ENCODE results near the gene CCR6. TPM values are rescaled to one million over a fixed set of nuclear protein-coding genes. Genes with fewer than 3 reads are reported as not detected.
A peak's percentile ranks its signal among the peaks of the same experiment; 100 is the strongest.

CCR6 gene
- total RNA-seq, 1 experiment from 2014 or later: not detected

- TF ChIP-seq TCF7L2 (IDR thresholded peaks at IDR 0.05; ENCODE audit: low read depth, low read length): no peak
- TF ChIP-seq REST (IDR thresholded peaks at IDR 0.05; ENCODE audit: insufficient read depth in 1 of 2, low read depth in 2 of 2, low read length in 1 of 2): no peak
- no peak for TF ChIP-seq SIN3A (IDR thresholded peaks at IDR 0.05; ENCODE audit: borderline replicate concordance, insufficient read depth, low read depth, low read length)
- no peak for TF ChIP-seq POLR2AphosphoS5 (IDR thresholded peaks at IDR 0.05; ENCODE audit: low read depth, low read length)
- no peak for TF ChIP-seq CTCF (IDR thresholded peaks at IDR 0.05)
- Histone ChIP-seq H3K4me1 (ENCODE audit: control insufficient read depth, insufficient read depth, low read length) (no peaks in the 10 kb centered on the region), H3K4me3 (ENCODE audit: low read depth in 2 of 2, low read length in 2 of 2) (no peak overlapping the region), H3K27ac (ENCODE audit: low read length) (no peak overlapping the region), H3K9me3 (ENCODE audit: control insufficient read depth, insufficient read depth, low read depth, low read length) (no peaks in the 10 kb centered on the region), H3K36me3 (ENCODE audit: control insufficient read depth, insufficient read depth, low read length) (no peaks in the 10 kb centered on the region), H3K27me3 (ENCODE audit: control insufficient read depth, insufficient read depth, low read length) (peaks cover 21% of the 10 kb centered on the region)
- in situ Hi-C loops (cut with HindIII; ENCODE audit: low pct_unique_long_range_greater_than_20kb, low sequenced_read_pairs) (no loop called here), intact Hi-C loops (cut with micrococcal nuclease; ENCODE audit: unreplicated experiment) (no loop called here)
- BruUV-seq (replicated peaks): no TSS peak
- ATAC-seq: no peak
- no peak for DNase-seq (ENCODE audit: low read depth, low spot score)
- ChIA-PET POLR2A (no interaction called here), CTCF (no interaction called here)
Measured at GRCh38 chr6:167113047-167113754, 9.7 kb upstream of the CCR6 start.

GRCh38 chr6:167113935-167114910, 8.7 kb upstream of the CCR6 start:
- CTCF ChIA-PET: no interaction called here
- Histone ChIP-seq H3K4me3 (ENCODE audit: low read depth in 2 of 2, low read length in 2 of 2) (no peak overlapping the region), H3K9me3 (ENCODE audit: control insufficient read depth, insufficient read depth, low read depth, low read length) (no peaks in the 10 kb centered on the region), H3K27ac (ENCODE audit: low read length) (no peak overlapping the region), H3K27me3 (ENCODE audit: control insufficient read depth, insufficient read depth, low read length) (peaks cover 23% of the 10 kb centered on the region), H3K36me3 (ENCODE audit: control insufficient read depth, insufficient read depth, low read length) (no peaks in the 10 kb centered on the region), H3K4me1 (ENCODE audit: control insufficient read depth, insufficient read depth, low read length) (no peaks in the 10 kb centered on the region)
- POLR2A ChIA-PET: no interaction called here
- DNase-seq (ENCODE audit: low read depth, low spot score) (no peak), ATAC-seq (0 out of 2 replicates have a peak, but pooled peaks have one; percentile 38)
- BruUV-seq (replicated peaks): no TSS peak
- intact Hi-C loops (cut with micrococcal nuclease; ENCODE audit: unreplicated experiment) (no loop called here), in situ Hi-C loops (cut with HindIII; ENCODE audit: low pct_unique_long_range_greater_than_20kb, low sequenced_read_pairs) (no loop called here)
- TF ChIP-seq POLR2AphosphoS5 (IDR thresholded peaks at IDR 0.05; ENCODE audit: low read depth, low read length): no peak
- no peak for TF ChIP-seq TCF7L2 (IDR thresholded peaks at IDR 0.05; ENCODE audit: low read depth, low read length)
- TF ChIP-seq REST (IDR thresholded peaks at IDR 0.05; ENCODE audit: insufficient read depth in 1 of 2, low read depth in 2 of 2, low read length in 1 of 2): no peak
- TF ChIP-seq CTCF (IDR thresholded peaks at IDR 0.05): no peak
- TF ChIP-seq SIN3A (IDR thresholded peaks at IDR 0.05; ENCODE audit: borderline replicate concordance, insufficient read depth, low read depth, low read length): no peak
